H1 (cell line): ENCODE data around the gene CACNA2D3. TPM values are rescaled to one million over a fixed set of nuclear protein-coding genes. Genes with fewer than 3 reads are reported as not detected.

ENCODE experiments used
- CTCF ChIA-PET: fragments of 300-600 bp; sonication (Branson Sonifier 250); formaldehyde crosslinking; loops from one replicate; lab custom pipeline; 2021; ENCODE audit not compliant: partially characterized antibody; lab: Charles Lee
- POLR2A ChIA-PET: fragments of 300-600 bp; sonication (Branson Sonifier 250); formaldehyde crosslinking; loops from one replicate; lab custom pipeline; 2021; ENCODE audit warnings: inconsistent platforms; ENCODE audit not compliant: partially characterized antibody; lab: Charles Lee
- DNase-seq, 2 experiments: peaks; one replicate each; pipeline versions ENCODE4 v3.0.0 to v3.0.0-alpha.2; 2010 to 2022; ENCODE audit warnings: low spot score in 2 of 2, low read depth in 1 of 2, mixed read lengths in 1 of 2
- FAIRE-seq: peaks from 2 replicates; lab custom pipeline; 2011; peaks lifted over from hg19 to GRCh38; lab: Jason Lieb, UNC
- H2AFZ ChIP-seq: 2 replicates; pipeline ENCODE4 v1.8.1; 2012; ENCODE audit warnings: low read length, inconsistent platforms
- H2AK5ac ChIP-seq: 2 replicates; pipeline ENCODE4 v1.6.1; 2013; ENCODE audit warnings: low read depth, low read length
- H2BK120ac ChIP-seq: replicated peaks from 2 replicates; pipeline ENCODE3; 2013; ENCODE audit warnings: low read depth, low read length, inconsistent platforms
- H2BK12ac ChIP-seq: 2 replicates; pipeline ENCODE4 v1.6.1; 2013; ENCODE audit warnings: low read depth, low read length
- H2BK15ac ChIP-seq: 2 replicates; pipeline ENCODE4 v1.6.1; 2013; ENCODE audit warnings: low read length
- H2BK20ac ChIP-seq: 2 replicates; pipeline ENCODE4 v1.6.1; 2013; ENCODE audit warnings: low read length
- H2BK5ac ChIP-seq: 2 replicates; pipeline ENCODE4 v1.6.1; 2013; ENCODE audit warnings: low read depth, low read length
- H3K14ac ChIP-seq: 2 replicates; pipeline ENCODE4 v1.6.1; 2013; ENCODE audit warnings: inconsistent platforms; ENCODE audit not compliant: insufficient read length
- H3K18ac ChIP-seq: 2 replicates; pipeline ENCODE4 v1.6.1; 2013; ENCODE audit warnings: low read length; ENCODE audit errors: extremely low read depth
- H3K23ac ChIP-seq: 2 replicates; pipeline ENCODE4 v1.6.1; 2013; ENCODE audit warnings: inconsistent platforms; ENCODE audit not compliant: insufficient read length
- H3K23me2 ChIP-seq: 2 replicates; pipeline ENCODE4 v1.6.1; 2013; ENCODE audit warnings: low read depth, low read length
- H3K27ac ChIP-seq: 2 replicates; pipeline ENCODE4 v1.6.1; 2011; ENCODE audit warnings: low read depth, low read length, inconsistent platforms
- H3K27me3 ChIP-seq, 4 experiments: replicated peaks in 1 of 4; 1 replicate in 1 of 4; 2 replicates in 3 of 4; pipeline versions ENCODE4 v1.6.1 to v1.8.1; 2011 to 2013; ENCODE audit warnings: low read length in 3 of 4, mild to moderate bottlenecking in 3 of 4, inconsistent platforms in 2 of 4, mixed read lengths in 2 of 4, moderate library complexity in 1 of 4; ENCODE audit not compliant: control insufficient read depth in 3 of 4, insufficient read depth in 3 of 4; ENCODE audit errors: extremely low read depth in 1 of 4
- H3K36me3 ChIP-seq, 4 experiments: 2 replicates each; pipeline versions ENCODE4 v1.6.1 to v1.8.1; 2011 to 2013; ENCODE audit warnings: mild to moderate bottlenecking in 4 of 4, low read length in 3 of 4, moderate library complexity in 2 of 4, control low read depth in 1 of 4, inconsistent platforms in 1 of 4; ENCODE audit not compliant: insufficient read depth in 4 of 4, control insufficient read depth in 2 of 4
- H3K4ac ChIP-seq: replicated peaks from 2 replicates; pipeline ENCODE3; 2013; ENCODE audit warnings: low read length, low read depth, mixed read lengths, inconsistent platforms; ENCODE audit not compliant: insufficient read length
- H3K4me1 ChIP-seq, 4 experiments: replicated peaks in 1 of 4; 1 replicate in 1 of 4; 2 replicates in 3 of 4; pipeline versions ENCODE4 v1.6.1 to v1.8.1; 2011 to 2013; ENCODE audit warnings: low read length in 3 of 4, inconsistent platforms in 2 of 4, mixed read lengths in 1 of 4; ENCODE audit not compliant: insufficient read depth in 4 of 4, control insufficient read depth in 3 of 4
- H3K4me2 ChIP-seq, 2 experiments: 2 replicates each; pipeline versions ENCODE4 v1.6.1 to v1.8.1; 2011 to 2013; ENCODE audit warnings: low read depth in 2 of 2, low read length in 2 of 2, control low read depth in 1 of 2, inconsistent platforms in 1 of 2, mild to moderate bottlenecking in 1 of 2; ENCODE audit not compliant: insufficient read depth in 1 of 2
- H3K4me3 ChIP-seq, 4 experiments: fragments of 200-600, 300-600 bp in 1 of 4; sonication (generic), shearing (Covaris generic), sonication (Bioruptor Twin) in 1 of 4; 2 replicates each; pipeline versions ENCODE4 v1.5.1 to v1.8.1; 2011 to 2016; ENCODE audit warnings: low read length in 4 of 4, low read depth in 3 of 4, control low read depth in 2 of 4, inconsistent platforms in 2 of 4, mild to moderate bottlenecking in 2 of 4, mixed read lengths in 1 of 4, moderate library complexity in 1 of 4; ENCODE audit not compliant: insufficient read depth in 2 of 4; ENCODE audit errors: extremely low read depth in 1 of 4
- H3K56ac ChIP-seq: replicated peaks from 2 replicates; pipeline ENCODE3; 2013; ENCODE audit warnings: low read depth, mild to moderate bottlenecking, mixed read lengths, low read length, inconsistent platforms; ENCODE audit not compliant: insufficient read length
- H3K79me1 ChIP-seq: 2 replicates; pipeline ENCODE4 v1.6.1; 2013; ENCODE audit warnings: low read depth, low read length, control low read depth
- H3K79me2 ChIP-seq, 2 experiments: 2 replicates each; pipeline versions ENCODE4 v1.6.1 to v1.8.1; 2012 to 2013; ENCODE audit warnings: low read length in 2 of 2, mild to moderate bottlenecking in 2 of 2, inconsistent platforms in 1 of 2; ENCODE audit not compliant: insufficient read depth in 2 of 2, control insufficient read depth in 1 of 2
- H3K9ac ChIP-seq, 4 experiments: replicated peaks in 1 of 4; 1 replicate in 1 of 4; 2 replicates in 3 of 4; pipeline versions ENCODE4 v1.6.1 to v1.8.1; 2011 to 2013; ENCODE audit warnings: low read depth in 3 of 4, low read length in 3 of 4, control low read depth in 2 of 4, mild to moderate bottlenecking in 2 of 4, moderate library complexity in 2 of 4, inconsistent platforms in 1 of 4; ENCODE audit errors: extremely low read depth in 1 of 4
- H3K9me3 ChIP-seq, 2 experiments: 2 replicates each; pipeline versions ENCODE4 v1.6.1 to v1.8.1; 2012 to 2013; ENCODE audit warnings: mild to moderate bottlenecking in 2 of 2, moderate library complexity in 2 of 2, control low read depth in 1 of 2, inconsistent platforms in 1 of 2, low read depth in 1 of 2, low read length in 1 of 2, mixed read lengths in 1 of 2; ENCODE audit not compliant: insufficient read depth in 2 of 2
- H4K20me1 ChIP-seq, 2 experiments: replicated peaks in 1 of 2; 2 replicates each; pipeline versions ENCODE3 to v1.8.1; 2011 to 2013; ENCODE audit warnings: inconsistent platforms in 2 of 2, low read length in 2 of 2, mild to moderate bottlenecking in 1 of 2; ENCODE audit not compliant: insufficient read depth in 2 of 2, control insufficient read depth in 1 of 2
- H4K5ac ChIP-seq: 2 replicates; pipeline ENCODE4 v1.6.1; 2013; ENCODE audit warnings: low read length, low read depth, mixed read lengths, inconsistent platforms; ENCODE audit not compliant: insufficient read length
- H4K8ac ChIP-seq: 2 replicates; pipeline ENCODE4 v1.8.0; 2013; ENCODE audit warnings: mild to moderate bottlenecking, moderate library complexity, low read length, inconsistent platforms; ENCODE audit not compliant: insufficient read depth; ENCODE audit errors: extremely low read depth
- H4K91ac ChIP-seq: replicated peaks from 2 replicates; pipeline ENCODE3; 2013; ENCODE audit warnings: low read length, mixed read lengths, inconsistent platforms; ENCODE audit not compliant: insufficient read length
- KDM1A ChIP-seq: fragments of 200-600, 300-600 bp; sonication (generic); IDR thresholded peaks from 2 replicates; pipeline ENCODE4 v1.7.1; 2016; ENCODE audit warnings: mild to moderate bottlenecking, low read length, borderline replicate concordance
- MAFK ChIP-seq: IDR thresholded peaks from 2 replicates; pipeline ENCODE4 v1.6.1; 2012; ENCODE audit warnings: low read depth, mild to moderate bottlenecking, improper control_type of control experiment, low read length
- POU5F1 ChIP-seq: IDR thresholded peaks from 2 replicates; pipeline ENCODE4 v1.6.1; 2011; ENCODE audit warnings: low read depth, mild to moderate bottlenecking, low read length, moderate library complexity
- RNF2 ChIP-seq: fragments of 200-900, 300-1000 bp; sonication (generic); IDR thresholded peaks from 2 replicates; pipeline ENCODE4 v1.7.1; 2016; ENCODE audit warnings: borderline replicate concordance, low read depth, mild to moderate bottlenecking, antibody characterized with exemption, low read length; ENCODE audit not compliant: poor library complexity, severe bottlenecking; ENCODE audit errors: missing control alignments
- SAP30 ChIP-seq: fragments of 300-600 bp; sonication (generic); IDR thresholded peaks from 2 replicates; pipeline ENCODE4 v1.7.1; 2012; ENCODE audit warnings: low read length, moderate library complexity, mild to moderate bottlenecking, inconsistent platforms; ENCODE audit not compliant: insufficient read depth, insufficient replicate concordance
- SIRT6 ChIP-seq: IDR thresholded peaks from one replicate; pipeline ENCODE4 v1.7.1; 2012; ENCODE audit warnings: low read length, inconsistent platforms
- SP2 ChIP-seq: IDR thresholded peaks from 2 replicates; pipeline ENCODE4 v1.6.1; 2012; ENCODE audit warnings: mild to moderate bottlenecking, low read length, inconsistent platforms
- SP4 ChIP-seq: IDR thresholded peaks from 2 replicates; pipeline ENCODE4 v1.6.1; 2012; ENCODE audit warnings: low read length, inconsistent platforms
- SRF ChIP-seq: IDR thresholded peaks from 2 replicates; pipeline ENCODE4 v1.6.1; 2011; ENCODE audit warnings: mild to moderate bottlenecking, low read depth, low read length, moderate library complexity
- SUZ12 ChIP-seq: fragments of 200-600 bp; sonication (generic); IDR thresholded peaks from 2 replicates; pipeline ENCODE4 v1.6.1; 2012; ENCODE audit warnings: mild to moderate bottlenecking, inconsistent platforms, low read length, moderate library complexity, mixed read lengths
- TBP ChIP-seq: IDR thresholded peaks from 2 replicates; pipeline ENCODE4 v1.6.1; 2011; ENCODE audit warnings: low read depth, low read length, improper control_type of control experiment
- TEAD4 ChIP-seq: IDR thresholded peaks from 2 replicates; pipeline ENCODE4 v1.6.1; 2012; ENCODE audit warnings: low read depth, low read length, inconsistent platforms, mixed read lengths
- USF2 ChIP-seq: IDR thresholded peaks from 2 replicates; pipeline ENCODE4 v1.6.1; 2011; ENCODE audit warnings: low read length, improper control_type of control experiment
- WGBS, 2 experiments: shearing (Covaris generic) in 1 of 2; methylation state at CpG; one replicate each; pipeline versions ENCODE4 v1.1.6 to v1.1.7; 2013 to 2015; ENCODE audit warnings: low lambda C conversion rate in 2 of 2, mixed read lengths in 2 of 2, inconsistent platforms in 1 of 2, low coverage in 1 of 2, missing lambda C conversion rate in 1 of 2; ENCODE audit not compliant: insufficient replicate concordance in 2 of 2, insufficient coverage in 1 of 2, insufficient read length in 1 of 2; ENCODE audit errors: extremely low coverage in 1 of 2, missing lambda C conversion rate in 1 of 2; 5-methylcytosine and 5-hydroxymethylcytosine counted together
- polyA plus RNA-seq, 7 experiments: library from polyadenylated mRNA; depleted of rRNA in 3 of 7; stranded (reverse) in 5 of 7; unstranded in 2 of 7; fragments of >200 nt in 5 of 7; fragments of 200-250 nt in 2 of 7; gene quantifications; 1 replicate in 5 of 7; 2 replicates in 1 of 7; 4 replicates in 1 of 7; pipeline versions ENCODE4 v1.2.1 to v1.2.3, GENCODE V29; 2011 to 2013; ENCODE audit warnings: missing spikeins in 2 of 7, mixed read lengths in 2 of 7
- total RNA-seq: library from RNA; stranded (reverse); fragmentation: NEBNext Ultra II Directional; extraction: Animal tissue kit (Norgen Biotek cat#: 25700); gene quantifications from 2 replicates; pipeline ENCODE4 v1.2.1, GENCODE V29; 2021

CACNA2D3 gene
- total and polyA plus RNA-seq, 2 of the 8 experiments (the other 6 are each of a cell fraction or from before 2014, with no cell fraction given): 1.5 to 1.8 TPM

DNA sequence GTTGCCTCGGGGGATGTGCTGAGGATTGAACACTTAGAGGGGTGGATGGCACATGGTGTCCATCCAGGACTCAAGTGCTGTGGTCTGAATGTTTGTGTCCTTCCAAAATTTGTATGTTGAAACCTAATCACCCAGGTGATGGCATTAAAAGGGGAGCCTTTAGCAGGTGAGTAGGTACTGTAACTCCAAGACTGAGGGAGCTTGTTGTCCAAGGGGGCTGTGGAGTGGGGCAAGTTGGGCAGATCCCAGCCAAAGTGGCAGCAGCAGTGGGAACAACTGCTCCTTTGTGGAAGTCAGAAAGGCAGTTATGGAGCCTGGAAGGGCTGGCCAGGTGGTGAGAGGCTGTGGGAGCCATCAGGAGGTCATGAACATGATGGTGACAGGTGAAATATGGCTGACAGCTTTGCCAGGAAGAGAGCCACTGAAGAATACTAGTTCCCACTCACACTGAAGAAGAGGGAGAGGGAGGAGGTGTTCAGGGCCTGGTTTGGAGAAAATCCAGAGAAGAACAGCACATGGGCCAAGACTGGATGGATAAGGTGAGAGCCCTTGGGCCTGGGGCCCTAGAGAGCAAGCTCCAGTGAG is 385.6 kb downstream of the CACNA2D3 start:
- POLR2A ChIA-PET: no interaction called here
- H2BK20ac ChIP-seq: no peak overlapping the region
- H3K23me2 ChIP-seq: peaks cover 3% of the 10 kb centered on the region; the same call in 1 of the 2 replicates
- no peak overlapping the region for H4K5ac ChIP-seq
- H3K23ac ChIP-seq: no peak overlapping the region
- H3K9me3 ChIP-seq: no peaks in the 10 kb centered on the region
- H3K4me3 ChIP-seq: no peak overlapping the region
- no peak overlapping the region for H2BK120ac ChIP-seq
- H2BK5ac ChIP-seq: no peak overlapping the region
- no peak overlapping the region for H3K56ac ChIP-seq
- no peaks in the 10 kb centered on the region; a peak in 1 of 7 replicates for H3K4me1 ChIP-seq
- no peak overlapping the region for H2BK15ac ChIP-seq
- no peak overlapping the region for H3K27ac ChIP-seq
- H2BK12ac ChIP-seq: no peak overlapping the region
- WGBS, 2 experiments: 80% methylated on average over 1 of the region's 1 CpG; no CpG with 5 or more reads in 1 of the 2 experiments
- no peaks in the 10 kb centered on the region for H3K36me3 ChIP-seq
- H2AK5ac ChIP-seq: no peak overlapping the region
- H3K14ac ChIP-seq: no peak overlapping the region
- no peaks in the 10 kb centered on the region for H4K20me1 ChIP-seq
- no peak overlapping the region for H4K8ac ChIP-seq
- H3K4me2 ChIP-seq: no peak overlapping the region
- H3K79me2 ChIP-seq: no peaks in the 10 kb centered on the region
- H3K27me3 ChIP-seq: no peaks in the 10 kb centered on the region
- H4K91ac ChIP-seq: no peak overlapping the region
- no peak overlapping the region for H2AFZ ChIP-seq
- no peaks in the 10 kb centered on the region for H3K79me1 ChIP-seq
- CTCF ChIA-PET: no interaction called here
- no peak overlapping the region for H3K18ac ChIP-seq
- no peak overlapping the region for H3K9ac ChIP-seq
- no peak overlapping the region for H3K4ac ChIP-seq
- FAIRE-seq: no peak
- DNase-seq: no peak
- TF ChIP-seq KDM1A (no peak), SP4 (no peak), SAP30 (no peak), SRF (no peak), POU5F1 (no peak), TBP (no peak), SIRT6 (no peak), USF2 (no peak), SP2 (no peak), MAFK (no peak), SUZ12 (no peak), TEAD4 (no peak), RNF2 (no peak)
